NCI-H146 (cell line): ENCODE data around the gene TMCC3.
"Not testable (repeated sequence)": the region's sequence is repeated elsewhere in the genome, so short reads cannot be mapped to it uniquely, and the experiment has no call there.

Experiments
- DNase-seq: peaks from one replicate; lab custom pipeline; 2025; lab: John Stamatoyannopoulos, UW

TMCC3 gene

DNA sequence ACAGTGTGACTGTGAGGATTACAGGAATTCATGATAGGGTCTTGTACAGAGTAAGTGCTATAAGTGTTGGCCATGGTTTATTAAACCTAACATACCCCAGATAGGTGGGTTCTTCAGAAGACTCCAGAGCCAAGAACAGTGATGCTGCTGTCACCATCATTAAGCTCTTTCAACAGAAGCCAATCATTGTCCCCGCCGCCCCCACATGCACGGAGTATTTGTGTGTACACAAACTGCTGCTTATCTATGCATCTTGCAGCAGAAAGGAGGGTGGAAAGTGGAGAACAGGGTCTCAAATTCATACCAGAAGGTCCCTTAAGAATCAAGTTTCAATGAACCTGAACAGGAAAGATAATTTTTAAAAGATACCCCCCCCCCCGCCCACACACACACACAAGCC lies 51.2 kb downstream of the TMCC3 start:
- no peak for DNase-seq

- no peak for DNase-seq
Measured at GRCh38 chr12:94597268-94597667, 53.1 kb downstream of the TMCC3 start.

DNA sequence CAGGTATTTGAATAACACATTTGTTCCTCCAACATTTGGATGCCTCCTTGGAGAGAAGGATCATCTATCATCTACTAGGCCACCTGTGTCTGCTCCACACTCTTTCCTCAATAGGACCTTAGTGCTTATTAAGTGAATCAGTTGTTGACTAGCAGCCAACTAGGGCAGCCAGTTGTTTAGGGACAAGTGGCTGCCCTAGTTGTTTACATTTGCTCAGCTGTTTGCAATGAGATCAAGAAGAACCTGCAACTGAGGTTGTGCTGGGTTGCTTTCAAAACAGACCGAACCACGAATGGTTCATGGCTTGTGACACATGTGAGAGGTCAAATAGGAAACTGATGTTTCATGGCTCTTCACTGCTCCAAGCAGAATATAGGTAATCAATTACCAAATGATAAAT lies 53.8 kb downstream of the TMCC3 start:
- no peak for DNase-seq

DNA sequence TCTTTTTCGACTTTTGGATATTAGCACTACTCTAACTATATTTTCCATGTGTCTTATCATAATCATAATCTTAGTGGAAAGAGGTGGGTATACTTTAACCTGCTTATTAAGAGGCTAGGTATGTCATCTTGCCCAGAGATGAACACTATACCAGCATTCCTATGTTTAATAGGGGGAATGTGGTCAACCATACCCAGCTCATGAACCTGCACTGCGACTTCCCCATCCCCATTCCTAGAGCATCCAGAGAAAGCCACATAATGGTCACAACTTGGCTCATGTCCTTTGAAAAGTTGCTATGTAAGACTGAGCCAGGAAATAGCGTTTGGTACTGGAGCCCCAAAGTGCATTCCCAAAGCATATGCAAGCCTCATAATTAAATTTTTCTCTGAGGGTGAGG lies 55.2 kb downstream of the TMCC3 start:
- DNase-seq = no peak

GRCh38 chr12:94594443-94594825 lies 55.9 kb downstream of the TMCC3 start:
- DNase-seq = no peak

DNA sequence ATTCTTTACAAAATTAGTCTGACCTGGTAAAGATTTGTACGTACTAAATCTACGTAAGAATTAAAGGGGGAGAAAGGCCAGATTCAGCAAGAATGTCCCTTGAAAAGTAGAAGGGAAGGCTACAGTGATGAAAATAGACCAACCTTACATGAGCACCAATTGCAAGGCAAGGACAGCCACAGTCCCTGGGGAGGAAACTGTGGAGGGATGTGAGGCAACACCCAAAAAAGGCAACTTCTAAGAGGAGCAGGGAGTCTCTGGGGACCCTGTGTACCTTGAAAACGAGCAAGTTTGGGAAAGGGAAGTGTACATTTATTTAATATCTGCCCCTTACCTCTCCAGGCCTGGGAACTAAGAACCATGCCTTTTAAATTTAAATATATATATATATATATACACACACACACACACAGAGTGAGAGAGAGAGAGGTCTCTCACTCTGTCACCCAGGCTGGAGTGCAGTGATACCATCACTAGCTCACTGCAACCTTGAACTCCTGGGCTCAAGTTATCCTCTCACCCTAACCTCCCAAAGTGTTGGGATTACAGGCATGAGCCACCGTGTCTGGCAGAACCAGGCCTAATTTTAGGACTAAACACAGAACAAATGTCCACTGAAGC lies 56.4 kb downstream of the TMCC3 start:
- no peak for DNase-seq

DNA sequence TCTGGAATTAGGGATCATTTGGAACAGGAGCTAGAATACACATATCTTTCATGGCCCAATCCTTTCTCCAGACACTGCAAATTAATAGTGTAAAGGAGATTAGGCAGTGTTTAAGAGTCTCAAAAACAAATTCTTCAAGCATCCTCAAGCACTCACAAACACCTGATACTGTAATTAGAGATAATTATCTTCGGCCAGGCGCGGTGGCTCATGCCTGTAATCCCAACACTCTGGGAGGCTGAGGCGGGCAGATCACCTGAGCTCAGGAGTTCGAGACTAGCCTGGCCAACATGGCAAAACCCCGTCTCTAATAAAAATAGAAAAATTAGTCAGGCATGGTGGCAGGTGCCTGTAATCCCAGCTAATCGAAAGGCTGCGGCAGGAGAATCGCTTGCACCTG lies 57.6 kb downstream of the TMCC3 start:
- DNase-seq = not testable (repeated sequence)

DNA sequence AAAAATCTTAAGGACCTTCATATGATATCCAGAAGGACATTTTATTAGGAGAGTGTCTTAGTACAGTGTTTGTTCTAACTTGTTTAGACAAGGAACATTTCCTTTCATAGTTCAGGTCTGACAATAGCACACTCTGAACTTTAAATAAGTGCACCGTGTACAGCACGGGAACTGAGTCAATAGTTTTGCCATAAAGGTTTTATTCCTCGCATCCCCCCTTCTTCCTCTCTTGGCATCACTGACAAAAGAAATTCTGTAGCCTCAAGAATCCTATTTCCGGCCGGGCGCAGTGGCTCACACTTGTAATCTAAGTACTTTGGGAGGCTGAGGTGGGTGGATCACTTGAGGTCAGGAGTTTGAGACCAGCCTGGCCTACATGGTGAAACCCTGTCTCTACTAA lies 58.3 kb downstream of the TMCC3 start:
- no peak for DNase-seq

DNA sequence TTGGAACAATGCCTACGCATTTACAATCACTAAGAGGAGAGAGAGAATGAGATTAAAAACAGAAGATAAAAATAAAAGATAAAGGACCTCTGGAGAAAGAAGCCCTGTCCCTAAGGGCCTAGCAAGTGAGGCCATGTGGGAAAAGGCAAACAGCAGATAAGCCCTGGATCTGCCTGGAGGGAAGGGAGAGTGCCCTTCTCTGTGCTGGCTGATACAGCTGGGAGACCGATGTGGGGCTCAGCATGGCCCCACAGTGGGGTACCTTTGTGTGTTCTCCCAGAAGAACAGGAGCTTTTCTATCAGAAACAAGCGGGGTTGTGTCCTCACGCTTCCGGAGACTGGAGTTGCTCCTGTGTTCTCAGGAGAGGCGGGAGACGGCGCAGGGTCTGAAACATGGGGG lies 59.9 kb downstream of the TMCC3 start:
- DNase-seq = peak; percentile 5

DNA sequence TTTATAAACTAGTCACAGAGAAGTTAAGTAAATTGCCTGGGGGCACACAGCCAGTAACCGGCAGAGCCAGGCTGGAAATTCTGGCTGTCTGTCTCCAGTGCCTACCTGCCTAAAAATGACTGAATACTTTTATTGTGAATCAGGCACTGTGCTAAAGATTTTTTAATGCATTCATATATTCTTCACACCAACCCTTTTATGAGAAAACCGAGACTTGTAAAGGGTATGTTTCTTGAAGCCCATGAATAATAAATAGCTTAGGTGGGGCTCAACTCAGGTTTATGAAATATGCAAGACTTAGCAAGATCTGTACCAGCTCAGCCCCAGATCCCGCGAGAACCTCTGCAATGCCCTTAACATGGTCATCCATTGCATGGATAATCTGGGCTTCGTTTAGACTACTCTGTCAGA lies 60.8 kb downstream of the TMCC3 start:
- DNase-seq = no peak

- DNase-seq = no peak
Measured at GRCh38 chr12:94588346-94588745, 62.0 kb downstream of the TMCC3 start.

GRCh38 chr12:94587266-94588241 lies 62.8 kb downstream of the TMCC3 start:
- no peak for DNase-seq

DNA sequence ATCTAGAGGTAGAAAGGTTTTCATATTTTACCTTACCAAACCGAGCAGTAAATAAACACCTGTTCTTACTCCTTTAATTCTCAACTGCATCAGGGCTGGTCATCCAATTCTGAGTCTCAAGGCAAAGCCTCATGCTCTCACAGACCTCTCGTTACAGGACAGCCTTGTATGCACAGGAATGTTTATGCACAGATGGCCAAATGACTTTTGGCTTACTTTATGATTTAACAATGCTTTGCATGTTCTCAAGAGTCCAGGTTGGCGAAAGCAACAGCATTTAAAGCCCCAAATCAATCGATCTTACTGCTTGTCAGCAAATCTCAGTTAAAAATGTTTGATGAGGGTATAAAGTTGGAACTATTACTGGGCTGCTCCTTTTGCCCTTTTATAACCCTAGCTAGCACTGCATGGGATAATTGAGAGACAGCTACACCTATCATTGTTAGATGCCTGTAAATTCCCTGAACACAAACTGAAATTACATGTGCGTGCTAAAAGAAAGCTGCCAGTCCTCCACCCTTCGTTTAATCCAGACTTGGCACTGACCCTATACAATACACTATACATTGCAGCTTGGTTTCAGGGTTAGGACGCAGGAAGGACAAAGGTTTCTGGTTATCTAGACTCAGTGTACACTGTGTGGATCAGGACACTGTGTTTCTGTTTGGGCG lies 63.6 kb downstream of the TMCC3 start:
- no peak for DNase-seq

GRCh38 chr12:94585626-94586025 lies 64.7 kb downstream of the TMCC3 start:
- no peak for DNase-seq

- no peak for DNase-seq
Measured at GRCh38 chr12:94584377-94584776, 66.0 kb downstream of the TMCC3 start.

DNA sequence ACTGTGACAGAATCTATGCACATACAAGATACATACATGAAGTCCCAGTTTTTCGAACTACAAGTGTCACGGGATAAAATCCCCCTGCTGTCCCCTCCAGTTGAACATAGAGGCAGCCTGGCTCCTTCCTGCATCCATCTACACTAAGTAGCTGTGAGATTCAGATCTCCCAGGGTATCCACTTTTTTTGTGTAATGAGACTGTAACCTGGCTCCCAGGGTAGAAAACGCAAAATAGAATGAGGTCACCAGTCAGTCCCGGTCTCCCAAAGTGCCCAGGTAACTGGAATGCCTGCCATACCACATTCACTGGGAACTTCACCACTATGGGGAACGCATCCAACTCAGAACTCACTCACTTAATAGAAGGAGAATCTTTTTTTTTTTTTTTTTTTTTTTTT lies 67.8 kb downstream of the TMCC3 start:
- no peak for DNase-seq

- no peak for DNase-seq
Measured at GRCh38 chr12:94575645-94576403, 74.5 kb downstream of the TMCC3 start.

DNA sequence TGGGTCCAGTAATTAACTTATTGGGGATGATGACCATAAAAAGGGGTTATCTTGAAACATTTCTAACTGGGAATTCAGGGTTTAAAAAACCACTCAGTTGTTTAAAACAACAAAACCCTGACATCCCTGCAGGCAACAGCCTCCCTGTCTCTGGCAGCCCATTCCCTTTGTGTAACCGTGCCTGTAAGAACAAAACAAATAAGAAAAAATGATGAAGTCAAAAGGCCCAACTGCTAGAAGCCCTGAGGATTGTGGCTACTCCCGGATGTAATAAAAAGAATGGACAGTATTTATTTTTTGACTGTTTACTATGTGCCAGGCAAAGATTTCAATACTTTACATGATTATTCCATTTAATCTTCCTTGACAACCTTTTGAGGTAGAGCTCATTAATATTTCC lies 75.3 kb downstream of the TMCC3 start:
- DNase-seq = no peak

GRCh38 chr12:94571556-94571955 lies 78.8 kb downstream of the TMCC3 start:
- peak; percentile 8 for DNase-seq

DNA sequence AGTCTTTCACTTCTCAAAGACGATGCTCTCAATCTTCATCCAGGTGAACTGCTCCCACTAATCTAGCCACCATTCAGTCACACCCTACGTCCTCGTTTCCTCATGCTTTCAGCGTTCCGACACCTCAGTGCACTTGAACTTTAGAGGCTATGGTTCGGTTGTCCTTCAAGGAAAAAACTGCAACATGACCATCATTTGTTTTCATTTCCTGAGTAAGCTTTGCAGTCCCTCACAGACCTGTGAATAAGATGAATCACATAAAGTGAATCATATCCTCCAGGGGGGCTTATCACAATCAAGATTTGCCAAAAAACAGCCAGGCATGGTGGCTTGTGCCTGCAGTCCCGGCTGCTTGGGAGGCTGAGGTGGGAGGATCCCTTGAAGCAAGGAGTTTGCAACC lies 80.2 kb downstream of the TMCC3 start:
- no peak for DNase-seq

DNA sequence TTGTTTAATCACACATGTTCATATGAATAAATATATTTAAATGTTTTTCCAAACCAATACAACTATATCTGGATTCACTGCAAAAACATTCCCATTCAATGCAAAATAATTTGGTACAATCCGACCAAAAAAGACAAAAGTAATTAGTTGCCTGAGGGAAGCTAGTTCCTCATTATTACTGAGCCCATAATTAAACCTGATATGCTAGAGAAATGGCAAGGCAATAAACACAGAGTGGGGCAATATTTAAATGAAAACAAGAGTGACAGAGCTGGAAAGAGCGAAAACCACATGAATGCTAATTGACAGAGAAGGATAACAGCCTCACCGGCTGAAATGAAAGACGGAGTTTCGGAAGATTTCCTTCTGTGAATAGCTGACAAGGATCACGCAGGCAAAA lies 82.6 kb downstream of the TMCC3 start:
- no peak for DNase-seq

GRCh38 chr12:94566345-94566744 lies 84.0 kb downstream of the TMCC3 start:
- DNase-seq = no peak
